Liver (tissue), 9 donors: ENCODE results near the gene BRD3. TPM values are rescaled to one million over a fixed set of nuclear protein-coding genes. Genes with fewer than 3 reads are reported as not detected.

Experiments used
- DNase-seq: peaks from one replicate; pipeline ENCODE4 v3.0.0-alpha.2; 2017; ENCODE audit warnings: low spot score
- H3K27ac ChIP-seq, 2 donors: one replicate each; pipeline ENCODE4 v1.7.0; 2013; ENCODE audit warnings: inconsistent platforms in 2 of 2, low read length in 2 of 2, control low read depth in 1 of 2, low read depth in 1 of 2, mild to moderate bottlenecking in 1 of 2
- H3K27me3 ChIP-seq, 4 donors: one replicate each; pipeline versions ENCODE4 v1.6.1 to v1.7.0; 2013; ENCODE audit warnings: low read length in 3 of 4, inconsistent platforms in 1 of 4, mild to moderate bottlenecking in 1 of 4, moderate library complexity in 1 of 4; ENCODE audit not compliant: control insufficient read depth in 4 of 4, insufficient read depth in 4 of 4
- H3K36me3 ChIP-seq, 4 donors: one replicate each; pipeline versions ENCODE4 v1.6.1 to v1.7.0; 2013; ENCODE audit warnings: low read length in 3 of 4, mild to moderate bottlenecking in 3 of 4, low read depth in 1 of 4, moderate library complexity in 1 of 4; ENCODE audit not compliant: control insufficient read depth in 4 of 4, insufficient read depth in 3 of 4
- H3K4me1 ChIP-seq, 4 donors: one replicate each; pipeline versions ENCODE4 v1.6.1 to v1.7.0; 2013; ENCODE audit warnings: low read length in 3 of 4, mild to moderate bottlenecking in 3 of 4, moderate library complexity in 1 of 4; ENCODE audit not compliant: control insufficient read depth in 4 of 4, insufficient read depth in 4 of 4
- H3K4me3 ChIP-seq, 3 donors: one replicate each; pipeline versions ENCODE4 v1.6.1 to v1.7.0; 2013; ENCODE audit warnings: low read length in 3 of 3, control low read depth in 1 of 3, low read depth in 1 of 3, mild to moderate bottlenecking in 1 of 3
- H3K9ac ChIP-seq, 2 donors: one replicate each; pipeline ENCODE4 v1.7.0; 2013; ENCODE audit warnings: low read length in 2 of 2, mild to moderate bottlenecking in 2 of 2, moderate library complexity in 2 of 2, control low read depth in 1 of 2, low read depth in 1 of 2
- H3K9me3 ChIP-seq, 4 donors: one replicate each; pipeline versions ENCODE4 v1.6.1 to v1.7.0; 2013; ENCODE audit warnings: low read length in 3 of 4; ENCODE audit not compliant: control insufficient read depth in 4 of 4
- FOXA1 ChIP-seq: IDR thresholded peaks from 2 replicates; pipeline ENCODE4 v1.6.1; 2016; ENCODE audit warnings: antibody characterized with exemption
- FOXA2 ChIP-seq: IDR thresholded peaks from 2 replicates; pipeline ENCODE4 v1.6.1; 2016; ENCODE audit warnings: antibody characterized with exemption
- HNF4G ChIP-seq: IDR thresholded peaks from 2 replicates; pipeline ENCODE4 v1.6.1; 2016; ENCODE audit warnings: antibody characterized with exemption
- JUND ChIP-seq, 2 donors: IDR thresholded peaks; 2 replicates each; pipeline ENCODE4 v1.6.1; 2016; ENCODE audit warnings: antibody characterized with exemption in 2 of 2
- NR2F2 ChIP-seq: IDR thresholded peaks from 2 replicates; pipeline ENCODE4 v1.6.1; 2016; ENCODE audit warnings: antibody characterized with exemption
- SP1 ChIP-seq: IDR thresholded peaks from 2 replicates; pipeline ENCODE4 v1.6.1; 2018; ENCODE audit warnings: antibody characterized with exemption, mild to moderate bottlenecking
- TAF1 ChIP-seq: conservative IDR thresholded peaks from 2 replicates; pipeline ENCODE4 v1.6.1; 2016; ENCODE audit warnings: antibody characterized with exemption, mild to moderate bottlenecking
- YY1 ChIP-seq: IDR thresholded peaks from 2 replicates; pipeline ENCODE4 v1.6.1; 2016; ENCODE audit warnings: antibody characterized with exemption, mild to moderate bottlenecking
- WGBS: extraction: QIAGEN DNeasy Blood & Tissue Kit; methylation state at CpG from one replicate; pipeline ENCODE4 v1.1.7; 2013; 5-methylcytosine and 5-hydroxymethylcytosine counted together
- polyA plus RNA-seq, 2 donors: library from polyadenylated mRNA; stranded (reverse) in 1 of 2; unstranded in 1 of 2; fragments of 200-250 nt in 1 of 2; fragments of >200 nt in 1 of 2; fragmentation: Nextera tagmentation in 1 of 2; extraction: Ambion mirVana in 1 of 2; gene quantifications; one replicate each; pipeline versions ENCODE4 v1.2.1 to v1.2.3, GENCODE V29; 2013 to 2015
- total RNA-seq, 2 donors: library from RNA; depleted of rRNA; stranded (reverse); fragments of >200 nt; gene quantifications; one replicate each; pipeline ENCODE4 v1.2.3, GENCODE V29; 2014
- TF ChIP-seq, protein P1 (sequence below): IDR thresholded peaks from 2 replicates; pipeline ENCODE4 v1.6.1; 2016; ENCODE audit warnings: antibody characterized with exemption
- TF ChIP-seq, protein P2 (sequence below): IDR thresholded peaks from 2 replicates; pipeline ENCODE4 v1.6.1; 2016; ENCODE audit warnings: antibody characterized with exemption
- TF ChIP-seq, protein P3 (sequence below): IDR thresholded peaks from 2 replicates; pipeline ENCODE4 v1.6.1; 2016; ENCODE audit warnings: antibody characterized with exemption
- TF ChIP-seq, protein P4 (sequence below): fragments of 150-350 bp; IDR thresholded peaks from 2 replicates; pipeline ENCODE4 v1.5.1; 2017; ENCODE audit warnings: improper control_type of control experiment, low read depth, low read length; ENCODE audit not compliant: missing input control
- TF ChIP-seq, protein P5 (sequence below): IDR thresholded peaks from 2 replicates; pipeline ENCODE4 v1.6.1; 2016; ENCODE audit warnings: antibody characterized with exemption, mild to moderate bottlenecking
- donor health status: healthy.
- donor health status: healthy.
- donor health status: healthy.
- donor health status: healthy.
- donor health status: healthy.

BRD3 gene
- total and polyA plus RNA-seq, 4 donors, result 7.2 to 17.7 (median 12.7) TPM

DNA sequence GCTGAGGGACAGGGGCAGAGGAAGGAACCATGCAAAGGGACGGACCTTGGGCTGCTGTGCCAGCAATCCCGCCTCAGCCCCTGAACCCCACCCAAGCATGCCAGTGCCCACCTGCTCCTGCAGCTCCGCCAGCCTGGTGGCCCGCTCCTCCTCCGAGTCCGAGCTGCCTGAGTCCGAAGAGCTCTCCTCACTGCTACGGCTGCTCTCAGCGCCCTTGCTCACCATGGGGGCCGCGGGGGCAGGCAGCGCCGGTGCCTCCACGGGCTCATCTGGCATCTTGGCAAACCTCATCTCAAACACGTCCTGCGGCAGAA, 26.2 kb downstream of the BRD3 start:
- Histone ChIP-seq H3K9me3 (no peaks in the 10 kb centered on the region), H3K27ac (no peak overlapping the region), H3K9ac (no peak overlapping the region), H3K27me3 (no peaks in the 10 kb centered on the region), H3K36me3 (peaks cover 6 to 36% (median 23%) of the 10 kb centered on the region in 4 donors), H3K4me3 (no peak overlapping the region), H3K4me1 (peaks cover 0 to 9% (median 1%) of the 10 kb centered on the region in 4 donors)
- no peak for TF ChIP-seq SP1
- TF ChIP-seq, protein P1, sequence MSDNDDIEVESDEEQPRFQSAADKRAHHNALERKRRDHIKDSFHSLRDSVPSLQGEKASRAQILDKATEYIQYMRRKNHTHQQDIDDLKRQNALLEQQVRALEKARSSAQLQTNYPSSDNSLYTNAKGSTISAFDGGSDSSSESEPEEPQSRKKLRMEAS, result no peak
- TF ChIP-seq, protein P2, sequence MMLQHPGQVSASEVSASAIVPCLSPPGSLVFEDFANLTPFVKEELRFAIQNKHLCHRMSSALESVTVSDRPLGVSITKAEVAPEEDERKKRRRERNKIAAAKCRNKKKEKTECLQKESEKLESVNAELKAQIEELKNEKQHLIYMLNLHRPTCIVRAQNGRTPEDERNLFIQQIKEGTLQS, result no peak
- no peak for DNase-seq
- WGBS, result 94% methylated on average over 16 of the region's 16 CpGs

DNA sequence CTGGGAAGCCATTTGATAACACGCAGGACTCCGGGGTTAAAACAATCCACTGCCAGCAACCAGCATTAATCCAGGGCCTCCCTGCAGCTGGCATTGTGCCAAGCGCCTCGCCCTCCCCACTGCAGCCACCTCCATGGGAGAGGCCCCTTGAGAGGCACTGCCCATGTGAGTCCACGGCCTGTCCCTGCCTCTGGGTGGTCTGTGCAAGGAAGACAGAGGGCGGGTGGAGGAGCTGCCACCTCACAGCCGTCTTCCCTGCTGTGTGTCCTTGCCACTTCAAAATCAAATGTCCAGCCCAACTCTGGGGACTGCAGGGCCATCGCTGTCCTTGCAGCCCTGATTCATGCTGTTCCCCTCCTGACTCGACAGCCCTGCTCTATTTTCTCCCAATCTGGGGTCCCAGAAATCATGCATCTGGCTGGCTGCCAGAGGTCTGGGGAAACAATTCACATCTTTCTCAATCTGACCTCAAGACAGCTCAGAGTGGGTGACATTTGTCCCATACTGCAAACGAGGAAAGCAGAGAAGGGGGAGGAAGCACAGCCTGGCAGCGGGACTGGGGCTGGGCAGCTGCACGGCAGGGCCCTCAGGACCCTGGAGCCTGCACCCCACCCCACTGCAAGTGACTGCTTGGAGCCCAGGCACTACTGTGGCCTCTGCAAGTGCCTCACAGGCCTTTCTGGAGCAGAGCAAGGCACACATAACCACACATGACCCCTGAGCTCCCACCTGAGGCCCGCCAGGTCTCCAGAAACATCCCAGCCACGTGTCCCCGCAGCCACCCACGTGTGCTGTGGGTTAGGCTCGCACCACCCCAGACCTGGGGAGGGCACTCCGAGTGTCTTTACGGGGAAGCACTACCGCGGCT, 26.8 kb downstream of the BRD3 start:
- H3K36me3 ChIP-seq, result peaks cover 9 to 37% (median 24%) of the 10 kb centered on the region in 4 donors
- DNase-seq, result no peak
- no peak overlapping the region for H3K9ac ChIP-seq
- no peaks in the 10 kb centered on the region for H3K27me3 ChIP-seq
- H3K27ac ChIP-seq, result no peak overlapping the region
- no peaks in the 10 kb centered on the region for H3K9me3 ChIP-seq
- TF ChIP-seq TAF1, result no peak
- TF ChIP-seq, protein P3, sequence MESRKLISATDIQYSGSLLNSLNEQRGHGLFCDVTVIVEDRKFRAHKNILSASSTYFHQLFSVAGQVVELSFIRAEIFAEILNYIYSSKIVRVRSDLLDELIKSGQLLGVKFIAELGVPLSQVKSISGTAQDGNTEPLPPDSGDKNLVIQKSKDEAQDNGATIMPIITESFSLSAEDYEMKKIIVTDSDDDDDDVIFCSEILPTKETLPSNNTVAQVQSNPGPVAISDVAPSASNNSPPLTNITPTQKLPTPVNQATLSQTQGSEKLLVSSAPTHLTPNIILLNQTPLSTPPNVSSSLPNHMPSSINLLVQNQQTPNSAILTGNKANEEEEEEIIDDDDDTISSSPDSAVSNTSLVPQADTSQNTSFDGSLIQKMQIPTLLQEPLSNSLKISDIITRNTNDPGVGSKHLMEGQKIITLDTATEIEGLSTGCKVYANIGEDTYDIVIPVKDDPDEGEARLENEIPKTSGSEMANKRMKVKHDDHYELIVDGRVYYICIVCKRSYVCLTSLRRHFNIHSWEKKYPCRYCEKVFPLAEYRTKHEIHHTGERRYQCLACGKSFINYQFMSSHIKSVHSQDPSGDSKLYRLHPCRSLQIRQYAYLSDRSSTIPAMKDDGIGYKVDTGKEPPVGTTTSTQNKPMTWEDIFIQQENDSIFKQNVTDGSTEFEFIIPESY, result no peak
- TF ChIP-seq, protein P4, sequence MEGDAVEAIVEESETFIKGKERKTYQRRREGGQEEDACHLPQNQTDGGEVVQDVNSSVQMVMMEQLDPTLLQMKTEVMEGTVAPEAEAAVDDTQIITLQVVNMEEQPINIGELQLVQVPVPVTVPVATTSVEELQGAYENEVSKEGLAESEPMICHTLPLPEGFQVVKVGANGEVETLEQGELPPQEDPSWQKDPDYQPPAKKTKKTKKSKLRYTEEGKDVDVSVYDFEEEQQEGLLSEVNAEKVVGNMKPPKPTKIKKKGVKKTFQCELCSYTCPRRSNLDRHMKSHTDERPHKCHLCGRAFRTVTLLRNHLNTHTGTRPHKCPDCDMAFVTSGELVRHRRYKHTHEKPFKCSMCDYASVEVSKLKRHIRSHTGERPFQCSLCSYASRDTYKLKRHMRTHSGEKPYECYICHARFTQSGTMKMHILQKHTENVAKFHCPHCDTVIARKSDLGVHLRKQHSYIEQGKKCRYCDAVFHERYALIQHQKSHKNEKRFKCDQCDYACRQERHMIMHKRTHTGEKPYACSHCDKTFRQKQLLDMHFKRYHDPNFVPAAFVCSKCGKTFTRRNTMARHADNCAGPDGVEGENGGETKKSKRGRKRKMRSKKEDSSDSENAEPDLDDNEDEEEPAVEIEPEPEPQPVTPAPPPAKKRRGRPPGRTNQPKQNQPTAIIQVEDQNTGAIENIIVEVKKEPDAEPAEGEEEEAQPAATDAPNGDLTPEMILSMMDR, result no peak
- no peak for TF ChIP-seq SP1
- TF ChIP-seq FOXA1, result no peak
- H3K4me1 ChIP-seq, result peaks cover 0 to 9% (median under 1%) of the 10 kb centered on the region in 4 donors
- H3K4me3 ChIP-seq, result no peak overlapping the region
- 83% methylated on average over 21 of the region's 21 CpGs for WGBS

DNA sequence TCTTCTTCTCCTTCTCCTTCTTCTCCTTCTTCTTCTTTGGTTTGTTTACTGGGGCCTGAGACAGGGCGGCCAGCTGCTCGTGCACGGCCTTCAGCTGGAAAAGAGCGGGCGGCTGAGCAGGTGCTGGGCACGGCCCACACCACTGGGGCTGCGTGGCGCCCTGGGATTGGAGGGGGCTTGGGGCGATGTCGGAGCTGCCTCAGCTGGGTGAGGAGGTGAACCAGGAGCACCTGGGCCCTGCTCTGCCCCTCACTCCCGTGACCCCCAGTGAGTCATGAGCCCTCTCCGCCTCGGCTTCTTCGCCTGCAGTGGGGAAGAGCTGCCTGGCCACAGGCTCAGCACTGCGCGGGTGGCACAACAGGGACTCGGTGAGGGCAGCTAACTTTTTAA, 27.7 kb downstream of the BRD3 start:
- Histone ChIP-seq H3K27me3 (no peaks in the 10 kb centered on the region), H3K36me3 (peaks cover 17 to 42% (median 27%) of the 10 kb centered on the region in 4 donors), H3K27ac (no peak overlapping the region), H3K4me1 (peaks cover 0 to 9% (median under 1%) of the 10 kb centered on the region in 4 donors), H3K9ac (no peak overlapping the region), H3K4me3 (no peak overlapping the region), H3K9me3 (no peaks in the 10 kb centered on the region)
- no peak for TF ChIP-seq FOXA1
- TF ChIP-seq JUND (IDR thresholded peaks at IDR 0.05), result no peak
- no peak for TF ChIP-seq NR2F2
- no peak for TF ChIP-seq YY1
- TF ChIP-seq SP1, result no peak
- no peak for TF ChIP-seq HNF4G
- TF ChIP-seq FOXA2, result no peak
- TF ChIP-seq, protein P5, sequence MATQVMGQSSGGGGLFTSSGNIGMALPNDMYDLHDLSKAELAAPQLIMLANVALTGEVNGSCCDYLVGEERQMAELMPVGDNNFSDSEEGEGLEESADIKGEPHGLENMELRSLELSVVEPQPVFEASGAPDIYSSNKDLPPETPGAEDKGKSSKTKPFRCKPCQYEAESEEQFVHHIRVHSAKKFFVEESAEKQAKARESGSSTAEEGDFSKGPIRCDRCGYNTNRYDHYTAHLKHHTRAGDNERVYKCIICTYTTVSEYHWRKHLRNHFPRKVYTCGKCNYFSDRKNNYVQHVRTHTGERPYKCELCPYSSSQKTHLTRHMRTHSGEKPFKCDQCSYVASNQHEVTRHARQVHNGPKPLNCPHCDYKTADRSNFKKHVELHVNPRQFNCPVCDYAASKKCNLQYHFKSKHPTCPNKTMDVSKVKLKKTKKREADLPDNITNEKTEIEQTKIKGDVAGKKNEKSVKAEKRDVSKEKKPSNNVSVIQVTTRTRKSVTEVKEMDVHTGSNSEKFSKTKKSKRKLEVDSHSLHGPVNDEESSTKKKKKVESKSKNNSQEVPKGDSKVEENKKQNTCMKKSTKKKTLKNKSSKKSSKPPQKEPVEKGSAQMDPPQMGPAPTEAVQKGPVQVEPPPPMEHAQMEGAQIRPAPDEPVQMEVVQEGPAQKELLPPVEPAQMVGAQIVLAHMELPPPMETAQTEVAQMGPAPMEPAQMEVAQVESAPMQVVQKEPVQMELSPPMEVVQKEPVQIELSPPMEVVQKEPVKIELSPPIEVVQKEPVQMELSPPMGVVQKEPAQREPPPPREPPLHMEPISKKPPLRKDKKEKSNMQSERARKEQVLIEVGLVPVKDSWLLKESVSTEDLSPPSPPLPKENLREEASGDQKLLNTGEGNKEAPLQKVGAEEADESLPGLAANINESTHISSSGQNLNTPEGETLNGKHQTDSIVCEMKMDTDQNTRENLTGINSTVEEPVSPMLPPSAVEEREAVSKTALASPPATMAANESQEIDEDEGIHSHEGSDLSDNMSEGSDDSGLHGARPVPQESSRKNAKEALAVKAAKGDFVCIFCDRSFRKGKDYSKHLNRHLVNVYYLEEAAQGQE, result no peak
- WGBS, result 99% methylated on average over 17 of the region's 17 CpGs
- no peak for DNase-seq
